GM10266 (cell line): Measurements from ENCODE around the gene CLIC5.

Experiments
- DNase-seq: peaks from one replicate; pipeline ENCODE4 v3.0.0; 2012; ENCODE audit errors: extremely low spot score
- TF ChIP-seq, protein P1 (sequence below): IDR thresholded peaks from 2 replicates; pipeline ENCODE4 v1.5.1; 2012; ENCODE audit warnings: mild to moderate bottlenecking, low read depth; ENCODE audit not compliant: control insufficient read depth, insufficient read depth; ENCODE audit errors: missing control alignments

CLIC5 gene

DNA sequence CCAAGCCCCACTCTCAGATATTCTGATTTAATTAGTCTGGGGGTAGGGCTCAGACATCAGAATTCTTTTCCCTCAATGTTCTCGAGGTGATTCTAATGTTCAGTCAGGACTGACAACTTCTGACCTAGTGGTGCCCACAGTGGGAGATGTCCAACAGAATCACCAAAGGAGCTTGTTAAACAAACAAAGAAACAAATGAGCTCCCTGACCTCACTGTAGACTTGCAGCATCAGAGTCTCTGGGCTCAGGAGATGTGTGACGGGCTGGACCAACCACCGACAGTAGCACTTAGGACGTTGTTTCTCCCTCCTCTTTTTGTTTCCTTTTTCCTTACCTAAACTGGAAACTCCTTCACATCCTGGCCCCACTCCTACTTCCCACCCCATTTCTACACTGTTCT is 49.3 kb downstream of the CLIC5 start:
- no peak for DNase-seq
- TF ChIP-seq, protein P1, sequence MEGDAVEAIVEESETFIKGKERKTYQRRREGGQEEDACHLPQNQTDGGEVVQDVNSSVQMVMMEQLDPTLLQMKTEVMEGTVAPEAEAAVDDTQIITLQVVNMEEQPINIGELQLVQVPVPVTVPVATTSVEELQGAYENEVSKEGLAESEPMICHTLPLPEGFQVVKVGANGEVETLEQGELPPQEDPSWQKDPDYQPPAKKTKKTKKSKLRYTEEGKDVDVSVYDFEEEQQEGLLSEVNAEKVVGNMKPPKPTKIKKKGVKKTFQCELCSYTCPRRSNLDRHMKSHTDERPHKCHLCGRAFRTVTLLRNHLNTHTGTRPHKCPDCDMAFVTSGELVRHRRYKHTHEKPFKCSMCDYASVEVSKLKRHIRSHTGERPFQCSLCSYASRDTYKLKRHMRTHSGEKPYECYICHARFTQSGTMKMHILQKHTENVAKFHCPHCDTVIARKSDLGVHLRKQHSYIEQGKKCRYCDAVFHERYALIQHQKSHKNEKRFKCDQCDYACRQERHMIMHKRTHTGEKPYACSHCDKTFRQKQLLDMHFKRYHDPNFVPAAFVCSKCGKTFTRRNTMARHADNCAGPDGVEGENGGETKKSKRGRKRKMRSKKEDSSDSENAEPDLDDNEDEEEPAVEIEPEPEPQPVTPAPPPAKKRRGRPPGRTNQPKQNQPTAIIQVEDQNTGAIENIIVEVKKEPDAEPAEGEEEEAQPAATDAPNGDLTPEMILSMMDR: no peak

DNA sequence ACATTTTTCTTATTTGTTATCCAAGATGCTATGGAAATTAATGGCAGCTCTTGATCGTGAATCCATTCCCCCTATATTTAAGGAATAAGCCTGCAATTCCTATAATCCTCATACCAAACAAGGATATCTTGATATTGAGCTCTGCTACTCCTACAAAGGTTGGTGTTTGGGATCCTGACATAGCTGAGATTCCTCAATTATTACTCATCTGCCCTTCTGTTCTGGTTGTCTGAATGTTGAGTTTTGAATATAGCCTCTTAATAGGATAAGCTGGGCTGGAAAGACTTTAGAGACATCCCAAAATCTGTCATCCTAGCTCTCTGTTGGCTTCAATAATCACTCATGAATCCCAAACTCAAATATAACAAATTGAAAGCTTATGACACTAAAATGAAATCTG is 49.9 kb downstream of the CLIC5 start:
- DNase-seq: no peak

DNA sequence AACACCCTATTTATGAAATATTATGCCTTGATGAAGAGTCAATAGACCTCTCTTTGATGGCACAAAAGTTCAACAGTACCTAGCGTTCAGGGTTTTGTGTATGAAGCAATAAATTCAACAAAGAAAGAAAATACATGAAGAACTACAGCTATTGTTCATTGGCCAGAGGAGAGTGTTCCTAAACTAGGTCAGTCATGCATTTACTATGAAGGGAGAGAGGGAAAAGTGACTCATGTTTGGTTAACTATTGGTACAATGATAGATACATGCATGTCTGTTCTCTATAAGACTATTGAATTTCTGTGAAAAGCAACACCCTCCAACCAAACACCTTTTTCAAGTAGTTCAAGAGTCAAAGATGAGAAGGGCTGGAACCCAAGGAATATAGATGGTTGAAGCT is 50.7 kb downstream of the CLIC5 start:
- TF ChIP-seq, protein P1: no peak
- DNase-seq: no peak

More for the DNA sequence above, 49.9 kb downstream of the CLIC5 start:
- TF ChIP-seq, protein P1: no peak

DNA sequence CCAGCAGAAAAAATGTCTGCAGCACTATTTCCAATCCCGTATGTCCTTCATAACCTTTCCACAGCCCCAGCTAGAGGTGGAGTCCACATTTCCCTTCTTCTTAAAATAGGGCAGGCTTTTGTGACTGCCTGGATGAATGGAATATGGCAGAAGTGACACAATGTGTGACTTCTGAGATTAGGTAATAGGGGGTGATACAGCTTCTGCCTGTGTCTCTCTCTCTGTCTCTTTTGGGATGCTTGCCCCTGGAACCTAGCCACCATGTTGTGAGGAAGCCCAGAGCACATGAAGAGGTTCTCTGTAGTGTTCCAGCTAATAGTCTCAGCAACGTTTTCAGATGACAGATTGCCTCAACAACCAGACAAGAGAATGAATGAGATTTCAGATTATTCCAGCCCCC is 51.4 kb downstream of the CLIC5 start:
- DNase-seq: no peak
- TF ChIP-seq, protein P1: no peak

DNA sequence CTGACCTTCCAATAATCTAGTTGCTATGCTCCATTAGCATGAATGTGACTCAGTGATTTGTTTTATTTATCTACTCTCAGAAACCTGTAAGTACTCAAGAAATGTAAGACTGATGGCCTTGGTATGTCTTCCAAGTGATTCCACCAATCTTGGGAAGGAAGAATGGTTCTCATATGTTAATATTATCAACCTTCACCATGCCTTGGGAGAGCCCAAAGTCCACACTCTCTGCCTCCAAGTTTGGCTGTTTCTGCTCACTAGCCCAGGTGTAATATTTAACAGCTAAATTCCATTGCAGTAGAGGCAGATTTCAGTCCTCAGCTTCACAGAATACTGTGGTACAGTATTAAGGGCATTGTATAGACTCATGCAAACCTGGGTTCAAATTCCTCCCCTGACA is 51.8 kb downstream of the CLIC5 start:
- DNase-seq: no peak
- TF ChIP-seq, protein P1: no peak

DNA sequence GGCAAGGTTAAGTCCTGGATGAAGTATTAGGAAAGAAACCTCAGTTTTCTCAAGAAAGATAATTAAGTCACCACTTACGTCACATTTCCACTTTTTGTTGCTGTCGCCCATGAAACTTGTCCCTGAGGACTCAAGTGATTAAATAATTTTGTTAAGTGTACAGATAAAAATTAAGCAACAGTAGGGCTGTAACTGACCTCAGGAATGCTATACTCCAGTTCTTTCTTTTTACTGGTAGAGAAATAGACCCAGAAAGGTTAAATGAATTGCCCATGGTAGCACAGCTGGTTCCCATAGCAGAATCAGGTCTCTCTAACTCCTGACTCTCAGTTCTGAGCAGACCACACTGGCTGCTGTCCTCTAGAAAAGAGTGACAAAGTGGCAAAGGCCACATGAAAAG is 54.5 kb downstream of the CLIC5 start:
- TF ChIP-seq, protein P1: no peak

DNA sequence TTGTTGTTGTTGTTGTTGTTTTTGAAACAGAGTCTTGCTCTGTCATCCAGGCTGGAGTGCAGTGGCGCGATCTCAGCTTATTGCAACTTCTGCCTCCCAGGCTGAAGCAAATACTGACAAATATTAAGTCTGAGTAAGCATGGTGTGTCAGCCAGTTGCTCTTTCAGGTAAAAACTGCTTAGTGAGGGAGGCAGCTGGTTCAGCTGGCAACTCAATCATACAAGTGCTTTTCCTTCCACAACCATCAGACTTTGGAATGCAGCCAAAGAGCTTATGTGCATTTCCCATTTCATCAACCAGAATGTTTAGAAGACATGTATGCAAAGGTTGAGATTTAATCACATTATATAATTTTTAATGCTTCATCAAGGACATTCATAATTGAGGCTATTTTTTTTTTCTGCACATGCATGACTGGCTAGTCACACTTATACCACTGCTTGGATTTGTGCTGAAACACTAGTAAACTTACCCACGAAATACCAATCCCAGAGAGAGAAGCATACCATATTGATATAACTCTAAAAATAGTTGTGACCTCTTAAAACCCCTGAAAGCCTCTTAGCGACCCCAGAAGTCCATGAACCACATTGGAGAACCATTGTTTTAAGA is 56.0 kb downstream of the CLIC5 start:
- no peak for DNase-seq
- TF ChIP-seq, protein P1: no peak

More for the DNA sequence above, 54.5 kb downstream of the CLIC5 start:
- DNase-seq: no peak
